Liver (tissue), 3 donors: ENCODE data around the gene CACNG4.
"Not testable (repeated sequence)": the region's sequence is repeated elsewhere in the genome, so short reads cannot be mapped to it uniquely, and the experiment has no call there.

ENCODE experiments used
- CTCF ChIP-seq: fragments of 150-350 bp; IDR thresholded peaks from 2 replicates; pipeline ENCODE4 v1.5.1; 2017; ENCODE audit warnings: improper control_type of control experiment, low read depth, low read length; ENCODE audit not compliant: missing input control
- EGR1 ChIP-seq, 2 donors: IDR thresholded peaks; 2 replicates each; pipeline ENCODE4 v1.6.1; 2016 to 2018; ENCODE audit warnings: antibody characterized with exemption in 2 of 2, low read depth in 2 of 2
- FOXA1 ChIP-seq: IDR thresholded peaks from 2 replicates; pipeline ENCODE4 v1.6.1; 2016; ENCODE audit warnings: antibody characterized with exemption
- GABPA ChIP-seq, 2 donors: IDR thresholded peaks in 1 of 2; conservative IDR thresholded peaks in 1 of 2; 2 replicates each; pipeline ENCODE4 v1.6.1; 2016; ENCODE audit warnings: antibody characterized with exemption in 2 of 2, mild to moderate bottlenecking in 1 of 2, moderate library complexity in 1 of 2
- HNF4G ChIP-seq: IDR thresholded peaks from 2 replicates; pipeline ENCODE4 v1.6.1; 2016; ENCODE audit warnings: antibody characterized with exemption
- NR2F2 ChIP-seq: IDR thresholded peaks from 2 replicates; pipeline ENCODE4 v1.6.1; 2016; ENCODE audit warnings: antibody characterized with exemption
- RAD21 ChIP-seq, 2 donors: IDR thresholded peaks; 2 replicates each; pipeline ENCODE4 v1.6.1; 2016; ENCODE audit warnings: antibody characterized with exemption in 2 of 2, mild to moderate bottlenecking in 2 of 2
- TAF1 ChIP-seq: conservative IDR thresholded peaks from 2 replicates; pipeline ENCODE4 v1.6.1; 2016; ENCODE audit warnings: antibody characterized with exemption, mild to moderate bottlenecking
- YY1 ChIP-seq: IDR thresholded peaks from 2 replicates; pipeline ENCODE4 v1.6.1; 2016; ENCODE audit warnings: antibody characterized with exemption, mild to moderate bottlenecking
- TF ChIP-seq, protein P1 (sequence below): IDR thresholded peaks from 2 replicates; pipeline ENCODE4 v1.6.1; 2016; ENCODE audit warnings: antibody characterized with exemption
- TF ChIP-seq, protein P2 (sequence below): IDR thresholded peaks from 2 replicates; pipeline ENCODE4 v1.6.1; 2016; ENCODE audit warnings: antibody characterized with exemption
- TF ChIP-seq, protein P3 (sequence below): IDR thresholded peaks from 2 replicates; pipeline ENCODE4 v1.6.1; 2016; ENCODE audit warnings: antibody characterized with exemption, mild to moderate bottlenecking
- TF ChIP-seq, protein P4 (sequence below): IDR thresholded peaks from 2 replicates; pipeline ENCODE4 v1.6.1; 2016; ENCODE audit warnings: antibody characterized with exemption
- donor health status: healthy.
- donor health status: healthy.

GRCh38 chr17:66972442-66972830 lies 7.9 kb downstream of the CACNG4 start:
- TF ChIP-seq CTCF; NR2F2; HNF4G; GABPA (IDR thresholded peaks at IDR 0.05 in 1 of 2, conservative IDR thresholded peaks at IDR 0.05 in 1 of 2); YY1; EGR1 (IDR thresholded peaks at IDR 0.05; ENCODE audit: low read depth in 2 of 2); RAD21 (IDR thresholded peaks at IDR 0.05); TAF1; FOXA1: not testable (repeated sequence)
- TF ChIP-seq, protein P1, sequence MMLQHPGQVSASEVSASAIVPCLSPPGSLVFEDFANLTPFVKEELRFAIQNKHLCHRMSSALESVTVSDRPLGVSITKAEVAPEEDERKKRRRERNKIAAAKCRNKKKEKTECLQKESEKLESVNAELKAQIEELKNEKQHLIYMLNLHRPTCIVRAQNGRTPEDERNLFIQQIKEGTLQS: not testable (repeated sequence)
- TF ChIP-seq, protein P2, sequence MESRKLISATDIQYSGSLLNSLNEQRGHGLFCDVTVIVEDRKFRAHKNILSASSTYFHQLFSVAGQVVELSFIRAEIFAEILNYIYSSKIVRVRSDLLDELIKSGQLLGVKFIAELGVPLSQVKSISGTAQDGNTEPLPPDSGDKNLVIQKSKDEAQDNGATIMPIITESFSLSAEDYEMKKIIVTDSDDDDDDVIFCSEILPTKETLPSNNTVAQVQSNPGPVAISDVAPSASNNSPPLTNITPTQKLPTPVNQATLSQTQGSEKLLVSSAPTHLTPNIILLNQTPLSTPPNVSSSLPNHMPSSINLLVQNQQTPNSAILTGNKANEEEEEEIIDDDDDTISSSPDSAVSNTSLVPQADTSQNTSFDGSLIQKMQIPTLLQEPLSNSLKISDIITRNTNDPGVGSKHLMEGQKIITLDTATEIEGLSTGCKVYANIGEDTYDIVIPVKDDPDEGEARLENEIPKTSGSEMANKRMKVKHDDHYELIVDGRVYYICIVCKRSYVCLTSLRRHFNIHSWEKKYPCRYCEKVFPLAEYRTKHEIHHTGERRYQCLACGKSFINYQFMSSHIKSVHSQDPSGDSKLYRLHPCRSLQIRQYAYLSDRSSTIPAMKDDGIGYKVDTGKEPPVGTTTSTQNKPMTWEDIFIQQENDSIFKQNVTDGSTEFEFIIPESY: not testable (repeated sequence)
- TF ChIP-seq, protein P3, sequence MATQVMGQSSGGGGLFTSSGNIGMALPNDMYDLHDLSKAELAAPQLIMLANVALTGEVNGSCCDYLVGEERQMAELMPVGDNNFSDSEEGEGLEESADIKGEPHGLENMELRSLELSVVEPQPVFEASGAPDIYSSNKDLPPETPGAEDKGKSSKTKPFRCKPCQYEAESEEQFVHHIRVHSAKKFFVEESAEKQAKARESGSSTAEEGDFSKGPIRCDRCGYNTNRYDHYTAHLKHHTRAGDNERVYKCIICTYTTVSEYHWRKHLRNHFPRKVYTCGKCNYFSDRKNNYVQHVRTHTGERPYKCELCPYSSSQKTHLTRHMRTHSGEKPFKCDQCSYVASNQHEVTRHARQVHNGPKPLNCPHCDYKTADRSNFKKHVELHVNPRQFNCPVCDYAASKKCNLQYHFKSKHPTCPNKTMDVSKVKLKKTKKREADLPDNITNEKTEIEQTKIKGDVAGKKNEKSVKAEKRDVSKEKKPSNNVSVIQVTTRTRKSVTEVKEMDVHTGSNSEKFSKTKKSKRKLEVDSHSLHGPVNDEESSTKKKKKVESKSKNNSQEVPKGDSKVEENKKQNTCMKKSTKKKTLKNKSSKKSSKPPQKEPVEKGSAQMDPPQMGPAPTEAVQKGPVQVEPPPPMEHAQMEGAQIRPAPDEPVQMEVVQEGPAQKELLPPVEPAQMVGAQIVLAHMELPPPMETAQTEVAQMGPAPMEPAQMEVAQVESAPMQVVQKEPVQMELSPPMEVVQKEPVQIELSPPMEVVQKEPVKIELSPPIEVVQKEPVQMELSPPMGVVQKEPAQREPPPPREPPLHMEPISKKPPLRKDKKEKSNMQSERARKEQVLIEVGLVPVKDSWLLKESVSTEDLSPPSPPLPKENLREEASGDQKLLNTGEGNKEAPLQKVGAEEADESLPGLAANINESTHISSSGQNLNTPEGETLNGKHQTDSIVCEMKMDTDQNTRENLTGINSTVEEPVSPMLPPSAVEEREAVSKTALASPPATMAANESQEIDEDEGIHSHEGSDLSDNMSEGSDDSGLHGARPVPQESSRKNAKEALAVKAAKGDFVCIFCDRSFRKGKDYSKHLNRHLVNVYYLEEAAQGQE: not testable (repeated sequence)
- TF ChIP-seq, protein P4, sequence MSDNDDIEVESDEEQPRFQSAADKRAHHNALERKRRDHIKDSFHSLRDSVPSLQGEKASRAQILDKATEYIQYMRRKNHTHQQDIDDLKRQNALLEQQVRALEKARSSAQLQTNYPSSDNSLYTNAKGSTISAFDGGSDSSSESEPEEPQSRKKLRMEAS: not testable (repeated sequence)
